ENCODE data around the gene LRRC52.

The LRRC52 gene

GRCh38 chr1:165525708-165526107, 18.1 kb upstream of the LRRC52 start:
- Mint-ChIP-seq H3K27me3 (peaks cover 23% of the 10 kb centered on the region), H3K27ac (no peak overlapping the region), H3K9me3 (peaks cover 3% of the 10 kb centered on the region), H3K4me3 (no peak overlapping the region), H3K4me1 (no peaks in the 10 kb centered on the region), H3K36me3 (no peaks in the 10 kb centered on the region)
- CTCF ChIA-PET, result no interaction called here
- DNase-seq, result no peak

GRCh38 chr1:165527251-165528007, 16.4 kb upstream of the LRRC52 start:
- H3K27me3 Mint-ChIP-seq, result peaks cover 10% of the 10 kb centered on the region
- CTCF ChIA-PET, result no interaction called here
- no peak for DNase-seq

DNA sequence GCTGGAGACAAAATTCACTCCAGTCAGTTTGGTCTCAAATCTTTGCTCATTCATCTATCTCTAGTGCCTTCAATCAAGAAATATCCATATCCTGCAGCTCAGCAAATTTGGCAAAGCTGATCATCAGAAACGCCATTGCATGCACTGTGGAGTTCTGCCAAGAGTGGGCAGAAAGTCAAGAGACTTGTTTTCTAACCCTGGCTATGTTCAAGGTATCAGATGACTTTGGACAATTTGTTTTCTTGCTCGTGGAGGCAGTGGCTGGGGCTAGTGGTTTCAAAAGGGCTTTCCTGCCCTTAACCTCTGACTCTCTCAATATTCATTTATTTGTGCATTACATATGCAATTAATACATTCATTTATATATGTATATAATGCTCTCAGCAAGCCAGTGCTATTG, 12.8 kb upstream of the LRRC52 start:
- Mint-ChIP-seq H3K9me3 (no peaks in the 10 kb centered on the region), H3K4me1 (no peaks in the 10 kb centered on the region), H3K27ac (no peak overlapping the region), H3K4me3 (no peak overlapping the region), H3K36me3 (no peaks in the 10 kb centered on the region), H3K27me3 (peaks cover 13% of the 10 kb centered on the region)
- no peak for DNase-seq
- CTCF ChIA-PET, result no interaction called here

More at GRCh38 chr1:165527251-165528007, 16.4 kb upstream of the LRRC52 start:
- Mint-ChIP-seq H3K4me3 (no peak overlapping the region), H3K4me1 (no peaks in the 10 kb centered on the region), H3K27ac (no peak overlapping the region), H3K9me3 (no peaks in the 10 kb centered on the region), H3K36me3 (no peaks in the 10 kb centered on the region)

DNA sequence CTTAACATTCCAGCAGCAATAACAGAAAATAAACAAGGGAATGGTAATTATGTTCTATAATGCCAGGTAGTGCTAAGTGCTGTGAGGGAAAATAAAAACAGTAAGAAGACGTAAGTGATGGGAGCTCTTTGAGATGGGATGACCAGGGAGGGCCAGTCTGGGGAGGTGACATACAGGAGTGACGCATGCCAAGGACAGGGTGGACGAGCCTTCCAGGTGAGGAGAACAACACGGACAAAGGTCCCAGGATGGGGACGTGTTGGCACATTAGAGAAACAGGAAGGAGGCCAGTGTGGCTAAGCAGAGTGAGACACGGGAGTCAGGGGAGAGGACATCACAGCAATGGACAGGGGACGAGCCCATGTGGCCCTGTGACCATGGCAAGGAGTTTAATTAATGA, 11.7 kb upstream of the LRRC52 start:
- no peak for DNase-seq
- H3K36me3 Mint-ChIP-seq, result no peaks in the 10 kb centered on the region
- H3K27me3 Mint-ChIP-seq, result peaks cover 13% of the 10 kb centered on the region
- no peaks in the 10 kb centered on the region for H3K9me3 Mint-ChIP-seq
- H3K27ac Mint-ChIP-seq, result no peak overlapping the region
- H3K4me3 Mint-ChIP-seq, result no peak overlapping the region
- H3K4me1 Mint-ChIP-seq, result no peaks in the 10 kb centered on the region
- CTCF ChIA-PET, result no interaction called here

GRCh38 chr1:165533254-165533653, 10.5 kb upstream of the LRRC52 start:
- Mint-ChIP-seq H3K4me3 (no peak overlapping the region), H3K27ac (no peak overlapping the region), H3K36me3 (no peaks in the 10 kb centered on the region), H3K27me3 (peaks cover 12% of the 10 kb centered on the region), H3K9me3 (no peaks in the 10 kb centered on the region), H3K4me1 (no peaks in the 10 kb centered on the region)
- no peak for DNase-seq
- CTCF ChIA-PET, result no interaction called here

GRCh38 chr1:165536016-165536415, 7.8 kb upstream of the LRRC52 start:
- Mint-ChIP-seq H3K36me3 (no peaks in the 10 kb centered on the region), H3K9me3 (no peaks in the 10 kb centered on the region), H3K4me1 (no peaks in the 10 kb centered on the region), H3K4me3 (no peak overlapping the region), H3K27ac (no peak overlapping the region), H3K27me3 (peaks cover 18% of the 10 kb centered on the region)
- CTCF ChIA-PET, result interaction anchor here (0.9 kb wide), 1 partner anchor 125 kb away, joined by 4 read pairs; no protein-coding TSS in a partner anchor
- no peak for DNase-seq

- Mint-ChIP-seq H3K4me3 (no peak overlapping the region), H3K27ac (no peak overlapping the region), H3K9me3 (no peaks in the 10 kb centered on the region), H3K36me3 (no peaks in the 10 kb centered on the region), H3K27me3 (peaks cover 24% of the 10 kb centered on the region), H3K4me1 (no peaks in the 10 kb centered on the region)
- CTCF ChIA-PET, result interaction anchor here (0.8 kb wide), 1 partner anchor 43 kb away, joined by 3 read pairs; no protein-coding TSS in a partner anchor
- no peak for DNase-seq
Measured at GRCh38 chr1:165537356-165538109, 6.3 kb upstream of the LRRC52 start.

DNA sequence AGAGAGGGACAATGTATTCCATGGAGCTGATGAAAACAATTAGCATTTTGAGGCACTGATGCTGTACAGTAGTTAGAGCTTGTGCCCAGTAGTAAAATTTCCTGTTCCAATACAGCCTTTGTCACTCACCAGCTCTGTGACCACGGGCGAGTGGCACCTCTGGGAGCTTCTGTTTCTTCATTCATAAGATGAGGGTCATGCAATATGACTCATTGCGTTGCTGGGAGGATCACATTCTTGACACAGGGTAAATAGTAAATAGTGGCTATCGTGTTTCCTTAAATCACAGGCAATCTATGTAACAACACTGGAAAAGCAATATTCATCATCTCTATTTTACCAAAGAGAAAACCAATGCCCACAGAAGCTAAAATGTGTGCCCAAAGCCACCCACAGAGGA, 4.5 kb upstream of the LRRC52 start:
- no peaks in the 10 kb centered on the region for H3K36me3 Mint-ChIP-seq
- no peak overlapping the region for H3K27ac Mint-ChIP-seq
- no peak for DNase-seq
- CTCF ChIA-PET, result no interaction called here
- no peaks in the 10 kb centered on the region for H3K9me3 Mint-ChIP-seq
- H3K4me3 Mint-ChIP-seq, result no peak overlapping the region
- peaks cover 31% of the 10 kb centered on the region for H3K27me3 Mint-ChIP-seq
- H3K4me1 Mint-ChIP-seq, result no peaks in the 10 kb centered on the region

DNA sequence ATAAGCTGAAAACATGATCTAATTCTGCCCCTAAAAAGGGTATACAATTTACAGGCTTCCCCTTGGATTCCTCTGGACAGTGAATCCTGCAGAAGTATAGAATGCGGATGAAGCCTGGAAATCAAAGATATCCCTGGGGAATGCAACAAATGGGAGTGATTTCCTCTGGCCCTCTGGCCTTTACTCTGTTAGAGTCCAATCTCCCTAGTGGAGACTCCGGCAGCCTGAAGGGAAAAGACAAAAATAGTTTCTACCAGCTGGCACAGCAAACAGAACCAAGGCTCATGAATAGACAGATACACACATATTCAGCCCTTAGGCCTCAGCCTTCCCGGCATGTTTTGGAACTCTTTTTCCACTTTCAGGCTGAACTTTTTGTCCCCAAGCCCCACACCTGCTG, 3.9 kb upstream of the LRRC52 start:
- no peak for DNase-seq
- peaks cover 37% of the 10 kb centered on the region for H3K27me3 Mint-ChIP-seq
- CTCF ChIA-PET, result interaction anchor here (0.7 kb wide), 1 partner anchor 104 kb away, joined by 3 read pairs; no protein-coding TSS in a partner anchor
- no peaks in the 10 kb centered on the region for H3K4me1 Mint-ChIP-seq
- no peaks in the 10 kb centered on the region for H3K9me3 Mint-ChIP-seq
- H3K4me3 Mint-ChIP-seq, result no peak overlapping the region
- no peaks in the 10 kb centered on the region for H3K36me3 Mint-ChIP-seq
- no peak overlapping the region for H3K27ac Mint-ChIP-seq

DNA sequence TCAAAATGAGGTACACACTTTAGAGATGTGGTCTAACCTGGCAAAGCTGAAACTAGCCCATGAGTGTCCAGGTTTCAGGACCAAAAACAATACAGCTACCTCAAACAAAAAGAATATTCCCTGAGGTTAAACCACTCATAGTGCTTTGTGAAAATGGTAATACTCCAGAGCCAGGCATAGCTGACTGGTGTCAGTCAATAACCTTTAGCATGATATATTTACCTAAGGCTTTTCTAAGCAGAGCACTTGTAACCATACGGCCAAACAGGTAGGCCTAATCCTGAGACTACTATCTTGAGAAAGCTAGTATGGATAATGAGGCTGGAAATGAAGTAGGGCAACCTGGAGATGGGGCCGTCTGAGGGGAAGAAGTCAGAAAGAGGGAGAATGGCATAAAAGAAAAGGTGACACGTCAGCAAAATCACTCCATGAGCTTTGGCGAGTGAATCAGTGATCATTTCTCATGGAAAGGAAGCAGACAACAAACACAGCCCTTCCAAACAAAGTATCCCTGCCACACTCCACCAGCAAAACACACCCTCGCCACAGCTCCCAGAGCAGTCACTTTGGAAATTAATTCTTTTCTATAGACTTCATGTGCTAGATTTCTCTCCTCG, 1.7 kb upstream of the LRRC52 start:
- DNase-seq, result no peak
- no peaks in the 10 kb centered on the region for H3K4me1 Mint-ChIP-seq
- H3K27ac Mint-ChIP-seq, result no peak overlapping the region
- no peak overlapping the region for H3K4me3 Mint-ChIP-seq
- no peaks in the 10 kb centered on the region for H3K36me3 Mint-ChIP-seq
- no peaks in the 10 kb centered on the region for H3K9me3 Mint-ChIP-seq
- CTCF ChIA-PET, result no interaction called here
- peaks cover 52% of the 10 kb centered on the region for H3K27me3 Mint-ChIP-seq

DNA sequence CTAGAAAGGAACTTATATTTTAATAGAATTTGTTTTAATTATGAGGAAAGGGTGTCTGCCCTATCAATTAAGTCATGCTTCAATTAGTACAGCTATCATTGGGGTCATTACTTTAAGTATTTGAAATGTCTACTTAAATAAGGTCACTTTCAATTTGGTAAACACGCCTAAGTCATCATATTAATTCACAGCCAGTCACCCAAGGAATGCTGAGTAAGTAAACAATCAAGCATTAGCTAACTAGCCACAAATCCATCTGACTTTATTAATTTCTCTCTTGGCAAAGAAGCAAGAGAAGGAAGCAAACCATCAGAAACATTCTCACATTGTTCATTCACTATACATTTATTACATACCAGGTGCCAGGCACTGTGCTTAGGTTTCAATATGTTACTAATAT, 1.2 kb upstream of the LRRC52 start:
- no peaks in the 10 kb centered on the region for H3K9me3 Mint-ChIP-seq
- H3K27ac Mint-ChIP-seq, result no peak overlapping the region
- DNase-seq, result no peak
- no peaks in the 10 kb centered on the region for H3K36me3 Mint-ChIP-seq
- H3K4me1 Mint-ChIP-seq, result no peaks in the 10 kb centered on the region
- no peak overlapping the region for H3K4me3 Mint-ChIP-seq
- H3K27me3 Mint-ChIP-seq, result peaks cover 49% of the 10 kb centered on the region
- CTCF ChIA-PET, result no interaction called here

DNA sequence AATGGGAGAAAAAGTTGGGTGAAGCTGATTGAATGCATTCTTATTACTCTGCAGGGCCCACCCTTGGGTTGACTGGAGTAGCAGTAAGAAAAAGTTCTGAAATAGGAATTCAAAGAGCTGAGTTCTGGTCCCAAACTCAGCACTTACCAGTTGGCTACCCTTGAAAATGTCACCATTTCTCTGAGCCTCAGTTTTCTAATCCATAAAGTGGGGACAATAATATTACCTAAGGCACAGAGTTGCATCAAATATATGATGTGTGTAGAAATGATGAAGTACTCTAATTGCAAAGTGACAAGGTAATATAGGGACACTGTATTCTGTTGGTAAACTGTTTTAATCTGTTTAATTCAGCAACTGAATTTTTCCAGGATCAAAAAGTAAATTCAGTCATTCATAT, 1.2 kb downstream of the LRRC52 start:
- Mint-ChIP-seq H3K27ac (no peak overlapping the region), H3K27me3 (peaks cover 49% of the 10 kb centered on the region)
- CTCF ChIA-PET, result no interaction called here

GRCh38 chr1:165545974-165546373, 2.2 kb downstream of the LRRC52 start:
- Mint-ChIP-seq H3K4me1 (no peaks in the 10 kb centered on the region), H3K4me3 (no peak overlapping the region), H3K9me3 (no peaks in the 10 kb centered on the region), H3K36me3 (no peaks in the 10 kb centered on the region), H3K27me3 (peaks cover 46% of the 10 kb centered on the region), H3K27ac (no peak overlapping the region)
- CTCF ChIA-PET, result no interaction called here
- DNase-seq, result no peak

More for the DNA sequence above, 1.2 kb downstream of the LRRC52 start:
- H3K4me3 Mint-ChIP-seq, result no peak overlapping the region
- H3K4me1 Mint-ChIP-seq, result no peaks in the 10 kb centered on the region
- DNase-seq, result no peak
- no peaks in the 10 kb centered on the region for H3K9me3 Mint-ChIP-seq
- H3K36me3 Mint-ChIP-seq, result no peaks in the 10 kb centered on the region

DNA sequence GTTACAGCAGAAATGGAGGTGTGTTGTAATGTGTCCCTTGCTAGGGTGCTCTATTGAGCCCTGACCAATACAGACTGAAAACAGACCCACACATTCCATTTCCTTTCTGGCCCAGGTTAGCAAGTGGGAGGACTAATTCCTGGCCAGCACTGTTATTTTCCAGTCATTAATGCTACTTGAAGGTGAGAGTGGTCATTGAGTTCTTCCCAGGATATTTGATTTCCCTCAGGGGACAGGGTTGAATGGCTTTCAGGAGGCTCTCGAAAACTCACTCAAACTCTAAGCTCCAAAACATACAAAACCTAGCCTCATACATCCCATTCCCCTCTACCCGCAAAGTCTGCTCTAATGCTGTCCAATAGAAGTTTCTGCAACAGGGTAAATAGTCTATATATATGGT, 6.2 kb downstream of the LRRC52 start:
- H3K27me3 Mint-ChIP-seq, result peaks cover 37% of the 10 kb centered on the region
- no peaks in the 10 kb centered on the region for H3K9me3 Mint-ChIP-seq
- no peak overlapping the region for H3K4me3 Mint-ChIP-seq
- no peak overlapping the region for H3K27ac Mint-ChIP-seq
- no peaks in the 10 kb centered on the region for H3K36me3 Mint-ChIP-seq
- DNase-seq, result no peak
- no peaks in the 10 kb centered on the region for H3K4me1 Mint-ChIP-seq
- CTCF ChIA-PET, result interaction anchor here (0.7 kb wide), 1 partner anchor 100 kb away, joined by 3 read pairs; no protein-coding TSS in a partner anchor

DNA sequence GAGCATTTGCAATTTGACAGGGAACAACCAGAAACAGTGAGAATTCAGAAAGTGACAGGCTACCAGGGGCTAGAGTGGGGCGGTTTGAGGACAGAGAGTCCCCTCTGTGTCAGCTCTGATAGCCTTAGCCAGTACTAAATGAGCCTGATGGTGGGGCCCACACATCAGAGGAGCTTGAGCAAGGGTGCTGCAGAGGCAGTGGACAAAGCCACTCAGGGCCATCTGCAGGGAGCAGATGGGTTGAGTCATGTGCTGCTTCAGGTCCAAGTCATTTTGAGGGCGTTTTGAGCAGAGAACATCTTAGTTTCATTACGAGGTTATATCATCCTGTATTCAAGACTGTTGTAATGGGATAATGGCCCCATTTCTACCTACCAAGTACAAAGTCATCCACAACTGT, 7.7 kb downstream of the LRRC52 start:
- CTCF ChIA-PET, result no interaction called here
- Mint-ChIP-seq H3K4me3 (no peak overlapping the region), H3K27me3 (peaks cover 25% of the 10 kb centered on the region), H3K4me1 (no peaks in the 10 kb centered on the region), H3K36me3 (no peaks in the 10 kb centered on the region), H3K9me3 (no peaks in the 10 kb centered on the region), H3K27ac (no peak overlapping the region)
- DNase-seq, result no peak
